Measurements from ENCODE around the gene ADARB1.

ADARB1 gene

GRCh38 chr21:45210461-45210983, 136.1 kb downstream of the ADARB1 start:
- ChIA-PET POLR2A (no interaction called here), CTCF (interaction anchor here (0.9 to 3.2 kb wide), 4 partner anchors 44 to 108 kb away, joined by 3 to 10 read pairs (median 4); no protein-coding TSS in a partner anchor)
- TF ChIP-seq, protein P1, sequence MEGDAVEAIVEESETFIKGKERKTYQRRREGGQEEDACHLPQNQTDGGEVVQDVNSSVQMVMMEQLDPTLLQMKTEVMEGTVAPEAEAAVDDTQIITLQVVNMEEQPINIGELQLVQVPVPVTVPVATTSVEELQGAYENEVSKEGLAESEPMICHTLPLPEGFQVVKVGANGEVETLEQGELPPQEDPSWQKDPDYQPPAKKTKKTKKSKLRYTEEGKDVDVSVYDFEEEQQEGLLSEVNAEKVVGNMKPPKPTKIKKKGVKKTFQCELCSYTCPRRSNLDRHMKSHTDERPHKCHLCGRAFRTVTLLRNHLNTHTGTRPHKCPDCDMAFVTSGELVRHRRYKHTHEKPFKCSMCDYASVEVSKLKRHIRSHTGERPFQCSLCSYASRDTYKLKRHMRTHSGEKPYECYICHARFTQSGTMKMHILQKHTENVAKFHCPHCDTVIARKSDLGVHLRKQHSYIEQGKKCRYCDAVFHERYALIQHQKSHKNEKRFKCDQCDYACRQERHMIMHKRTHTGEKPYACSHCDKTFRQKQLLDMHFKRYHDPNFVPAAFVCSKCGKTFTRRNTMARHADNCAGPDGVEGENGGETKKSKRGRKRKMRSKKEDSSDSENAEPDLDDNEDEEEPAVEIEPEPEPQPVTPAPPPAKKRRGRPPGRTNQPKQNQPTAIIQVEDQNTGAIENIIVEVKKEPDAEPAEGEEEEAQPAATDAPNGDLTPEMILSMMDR (IDR thresholded peaks at IDR 0.05; ENCODE audit: control extremely low read depth, extremely low read depth, low read depth, missing control alignments): no peak
- DNase-seq (ENCODE audit: extremely low spot score): no peak

DNA sequence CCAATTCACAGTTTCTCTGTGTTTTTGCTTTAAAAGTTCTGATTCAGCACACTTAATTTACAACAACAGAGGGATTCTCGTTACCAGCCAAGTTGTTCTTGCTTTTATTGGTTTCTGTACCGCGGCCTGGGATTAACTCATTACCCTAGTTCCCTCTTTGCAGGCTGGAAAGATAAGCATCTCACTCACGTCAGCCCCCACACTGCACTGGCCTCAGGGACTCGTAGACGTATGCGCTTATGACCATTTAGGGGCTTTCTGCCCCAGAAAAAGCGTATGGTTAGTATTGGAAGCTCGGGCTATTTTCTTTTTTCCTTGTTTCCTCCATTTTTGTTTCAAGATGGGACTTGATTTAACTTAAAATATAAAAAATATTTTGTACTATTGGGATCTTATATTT, 137.3 kb downstream of the ADARB1 start:
- ChIA-PET CTCF (interaction anchor here (0.9 kb wide), 1 partner anchor 11 kb away, joined by 3 read pairs; no protein-coding TSS in a partner anchor), POLR2A (no interaction called here)
- no peak for DNase-seq (ENCODE audit: extremely low spot score)
- TF ChIP-seq, protein P1 (IDR thresholded peaks at IDR 0.05; ENCODE audit: control extremely low read depth, extremely low read depth, low read depth, missing control alignments): no peak

DNA sequence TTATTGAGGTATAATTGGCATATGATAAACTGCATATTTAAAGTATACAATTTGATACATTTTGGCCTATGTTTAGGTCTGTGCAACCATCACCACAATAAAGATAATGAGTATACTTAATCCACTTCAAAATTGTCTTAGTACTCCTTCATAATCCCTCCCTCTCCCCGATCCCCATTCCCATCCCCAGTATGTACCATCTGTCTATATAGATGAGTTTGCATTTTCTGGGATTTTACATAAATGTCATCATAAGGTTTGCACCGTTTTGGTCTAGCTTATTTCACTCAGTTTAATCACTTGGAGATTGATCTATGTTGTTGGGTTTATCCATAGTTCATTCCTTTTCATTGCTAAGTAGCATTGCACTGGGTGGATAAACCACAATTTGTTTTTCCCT, 139.0 kb downstream of the ADARB1 start:
- no peak for DNase-seq (ENCODE audit: extremely low spot score)
- ChIA-PET CTCF (interaction anchor here (1.3 kb wide), 1 partner anchor 11 kb away, joined by 4 read pairs; no protein-coding TSS in a partner anchor), POLR2A (no interaction called here)
- TF ChIP-seq, protein P1 (IDR thresholded peaks at IDR 0.05; ENCODE audit: control extremely low read depth, extremely low read depth, low read depth, missing control alignments): no peak

DNA sequence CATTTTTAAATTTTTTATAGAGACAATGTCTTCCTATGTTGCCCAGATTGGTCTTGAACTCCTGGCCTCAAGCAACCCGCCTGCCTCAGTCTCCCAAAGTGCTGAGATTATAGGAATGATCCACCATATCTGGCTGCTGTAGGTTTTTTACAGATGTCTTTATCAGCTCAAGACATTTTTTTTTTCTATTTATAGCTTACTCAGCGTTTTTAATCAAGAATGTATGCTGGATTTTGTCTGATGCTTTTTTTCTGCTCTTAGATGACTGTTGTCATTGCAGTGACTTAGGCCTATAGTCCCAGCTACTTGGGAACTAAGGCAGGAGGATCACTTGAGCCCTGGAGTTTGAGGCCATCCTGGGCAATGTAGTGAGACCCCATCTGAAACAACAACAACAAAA, 140.8 kb downstream of the ADARB1 start:
- ChIA-PET CTCF (interaction anchor here (0.9 kb wide), 1 partner anchor 77 kb away, joined by 3 read pairs; no protein-coding TSS in a partner anchor), POLR2A (no interaction called here)
- DNase-seq (ENCODE audit: extremely low spot score): no peak
- TF ChIP-seq, protein P1 (IDR thresholded peaks at IDR 0.05; ENCODE audit: control extremely low read depth, extremely low read depth, low read depth, missing control alignments): no peak

DNA sequence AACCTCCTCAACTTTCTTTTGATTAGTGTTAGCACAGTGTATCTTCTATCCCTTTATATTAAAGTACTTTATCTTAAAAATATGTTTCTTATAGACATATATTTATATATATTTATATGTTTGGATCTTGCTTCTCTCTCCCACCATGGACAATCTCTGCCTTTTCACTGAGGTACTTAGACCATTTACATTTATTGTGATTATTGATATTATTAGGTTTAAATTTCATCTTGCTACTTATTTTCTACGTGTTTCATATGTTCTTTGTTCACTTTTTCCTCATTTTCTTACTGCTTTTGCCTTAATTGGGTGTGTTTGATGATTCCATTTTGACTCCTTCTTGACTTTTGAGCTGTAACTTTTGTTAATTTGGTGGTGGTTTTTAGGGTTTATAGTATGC, 142.6 kb downstream of the ADARB1 start:
- TF ChIP-seq, protein P1 (IDR thresholded peaks at IDR 0.05; ENCODE audit: control extremely low read depth, extremely low read depth, low read depth, missing control alignments): no peak
- no peak for DNase-seq (ENCODE audit: extremely low spot score)
- CTCF ChIA-PET: interaction anchor here (0.6 to 0.8 kb wide), 2 partner anchors 11 to 16 kb away, joined by 3 read pairs; no protein-coding TSS in a partner anchor
- POLR2A ChIA-PET: no interaction called here

- TF ChIP-seq, protein P1 (IDR thresholded peaks at IDR 0.05; ENCODE audit: control extremely low read depth, extremely low read depth, low read depth, missing control alignments): no peak
- DNase-seq (ENCODE audit: extremely low spot score): no peak
- ChIA-PET CTCF (no interaction called here), POLR2A (no interaction called here)
Measured at GRCh38 chr21:45219517-45219916, 145.1 kb downstream of the ADARB1 start.

Measured in GM10248 (cell line).